ENCODE results near the gene TLX1.

TLX1 gene

GRCh38 chr10:101112799-101113594, 18.1 kb upstream of the TLX1 start:
- DNase-seq = no peak

- DNase-seq = no peak
Observed at GRCh38 chr10:101113890-101114403, 17.2 kb upstream of the TLX1 start.

GRCh38 chr10:101114646-101115045, 16.5 kb upstream of the TLX1 start:
- DNase-seq = no peak

- DNase-seq = no peak
Observed at GRCh38 chr10:101116754-101117153, 14.3 kb upstream of the TLX1 start.

- DNase-seq = no peak
Observed at GRCh38 chr10:101118031-101118430, 13.1 kb upstream of the TLX1 start.

GRCh38 chr10:101120520-101120883, 10.6 kb upstream of the TLX1 start:
- DNase-seq = no peak

GRCh38 chr10:101120884-101121653, 10.0 kb upstream of the TLX1 start:
- DNase-seq = peak; percentile 51

- no peak for DNase-seq
Observed at GRCh38 chr10:101121654-101122031, 9.5 kb upstream of the TLX1 start.

- DNase-seq = no peak
Observed at GRCh38 chr10:101122270-101123084, 8.6 kb upstream of the TLX1 start.

GRCh38 chr10:101123085-101123814, 7.8 kb upstream of the TLX1 start:
- peak; percentile 35 for DNase-seq

- no peak for DNase-seq
Observed at GRCh38 chr10:101123815-101124617, 7.1 kb upstream of the TLX1 start.

- DNase-seq = no peak
Observed at GRCh38 chr10:101124933-101125332, 6.2 kb upstream of the TLX1 start.

- no peak for DNase-seq
Observed at GRCh38 chr10:101126684-101127628, 4.1 kb upstream of the TLX1 start.

- no peak for DNase-seq
Observed at GRCh38 chr10:101130141-101130540, 959 bp upstream of the TLX1 start.

- DNase-seq = no peak
Observed at GRCh38 chr10:101131962-101132635, 999 bp downstream of the TLX1 start.

- DNase-seq = no peak
Observed at GRCh38 chr10:101132636-101133473, 1.8 kb downstream of the TLX1 start.

- no peak for DNase-seq
Observed at GRCh38 chr10:101133489-101134298, 2.6 kb downstream of the TLX1 start.
